CD1c-positive myeloid dendritic cell (primary cell): Measurements from ENCODE around the gene FMO2.

Experiments used
- DNase-seq: peaks from one replicate; pipeline ENCODE4 v3.0.0-alpha.2; 2016; ENCODE audit errors: extremely low spot score

Gene FMO2, protein sequence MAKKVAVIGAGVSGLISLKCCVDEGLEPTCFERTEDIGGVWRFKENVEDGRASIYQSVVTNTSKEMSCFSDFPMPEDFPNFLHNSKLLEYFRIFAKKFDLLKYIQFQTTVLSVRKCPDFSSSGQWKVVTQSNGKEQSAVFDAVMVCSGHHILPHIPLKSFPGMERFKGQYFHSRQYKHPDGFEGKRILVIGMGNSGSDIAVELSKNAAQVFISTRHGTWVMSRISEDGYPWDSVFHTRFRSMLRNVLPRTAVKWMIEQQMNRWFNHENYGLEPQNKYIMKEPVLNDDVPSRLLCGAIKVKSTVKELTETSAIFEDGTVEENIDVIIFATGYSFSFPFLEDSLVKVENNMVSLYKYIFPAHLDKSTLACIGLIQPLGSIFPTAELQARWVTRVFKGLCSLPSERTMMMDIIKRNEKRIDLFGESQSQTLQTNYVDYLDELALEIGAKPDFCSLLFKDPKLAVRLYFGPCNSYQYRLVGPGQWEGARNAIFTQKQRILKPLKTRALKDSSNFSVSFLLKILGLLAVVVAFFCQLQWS

DNA sequence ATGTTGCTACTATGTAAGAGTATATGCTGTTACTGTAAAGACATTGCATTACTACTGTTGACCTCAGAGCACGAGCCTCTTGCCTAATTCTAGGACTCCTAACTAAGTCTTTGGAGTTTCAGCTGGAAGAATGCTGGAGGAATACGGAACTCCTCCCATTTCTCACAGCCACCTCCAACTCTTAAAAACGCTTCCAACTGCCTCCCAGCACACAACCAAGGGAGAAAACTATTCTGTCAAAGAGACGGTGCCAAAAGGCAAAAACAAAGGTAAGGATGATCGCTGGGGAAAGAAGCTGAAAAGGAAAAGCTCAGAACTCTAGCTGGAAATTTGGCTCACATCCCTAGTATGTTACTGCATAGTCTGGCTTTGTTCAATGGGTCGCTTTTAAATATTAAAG is at the start of gene FMO2:
Gene FMO2, plus strand, starts transcription at position 210 of the 400 bp plus-strand sequence. CDS start 414 bp downstream, outside the sequence.
- DNase-seq = no peak

DNA sequence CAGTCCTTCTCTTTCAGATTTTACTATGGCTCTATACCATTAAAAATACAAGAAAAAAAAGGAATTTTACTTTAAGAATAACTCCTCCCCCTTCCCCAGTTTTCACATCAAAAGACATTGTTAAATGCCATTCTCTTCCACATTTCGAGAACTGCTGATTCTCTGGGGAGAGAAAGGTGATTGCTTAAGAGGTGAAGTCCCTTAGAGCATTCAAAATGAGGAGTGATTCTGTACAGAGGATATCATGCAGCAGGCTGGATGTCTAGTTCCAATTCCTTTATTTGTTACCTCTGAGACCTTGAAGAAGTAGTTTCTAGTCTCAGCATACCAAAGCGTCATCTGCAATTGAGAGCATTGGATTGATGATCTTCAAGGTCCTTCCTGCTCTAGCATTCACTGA is 47.5 kb upstream of the FMO2 start:
- no peak for DNase-seq

DNA sequence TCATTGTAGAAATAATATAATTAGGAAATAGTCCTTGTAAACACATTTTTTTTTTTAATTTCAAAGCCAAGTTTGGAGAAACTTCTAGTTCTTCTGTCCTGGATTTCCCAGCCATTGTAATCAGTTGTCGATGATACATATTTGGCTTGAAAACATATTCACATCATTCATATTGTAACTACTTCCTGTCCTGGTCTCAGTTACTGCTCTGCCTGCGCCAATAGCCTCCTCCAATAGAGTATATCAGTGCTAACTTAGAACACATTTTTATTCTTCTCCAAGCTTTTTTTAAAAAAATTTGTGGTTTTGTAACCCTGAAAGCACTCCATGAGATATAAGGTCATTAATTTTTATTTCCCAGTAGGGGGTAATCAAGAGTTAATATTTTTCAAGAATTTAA is 46.1 kb upstream of the FMO2 start:
- DNase-seq = no peak

DNA sequence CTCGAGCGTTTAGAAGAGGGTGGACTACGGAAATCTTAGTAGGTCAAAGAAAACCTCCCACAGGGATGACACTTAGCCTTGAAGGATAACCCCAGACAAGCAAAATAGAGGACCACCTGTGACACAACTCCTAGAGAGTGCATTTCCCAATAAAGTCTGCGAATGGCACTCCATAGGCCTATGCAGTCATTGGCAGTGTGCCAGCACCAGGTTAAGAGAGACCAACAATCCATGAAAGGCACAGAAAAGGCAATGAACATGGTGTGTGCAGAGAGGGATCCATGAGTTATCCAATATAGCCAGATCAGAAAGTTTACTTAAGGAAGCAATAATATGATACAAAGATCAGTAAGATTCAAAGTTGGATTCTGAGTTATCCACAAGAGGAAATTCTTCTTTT is 45.2 kb upstream of the FMO2 start:
- DNase-seq = no peak

DNA sequence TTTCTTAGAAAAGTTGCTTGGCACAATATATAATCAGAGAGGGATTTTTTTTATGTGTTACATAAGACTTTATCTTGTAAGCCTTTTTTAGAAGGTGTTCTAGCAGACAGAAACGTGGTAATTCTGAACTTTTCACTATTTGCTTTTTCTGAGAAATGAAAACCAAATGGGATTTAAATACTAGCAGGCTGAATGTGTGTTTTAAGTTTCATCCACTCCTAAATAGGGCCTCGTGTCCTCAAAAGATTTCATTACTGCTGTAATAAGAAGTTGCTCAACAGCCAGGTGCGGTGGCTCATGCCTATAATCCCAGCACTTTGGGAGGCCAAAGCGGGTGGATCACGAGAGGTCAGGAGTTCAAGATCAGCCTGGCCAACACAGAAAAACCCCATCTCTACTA is 44.7 kb upstream of the FMO2 start:
- DNase-seq = no peak

DNA sequence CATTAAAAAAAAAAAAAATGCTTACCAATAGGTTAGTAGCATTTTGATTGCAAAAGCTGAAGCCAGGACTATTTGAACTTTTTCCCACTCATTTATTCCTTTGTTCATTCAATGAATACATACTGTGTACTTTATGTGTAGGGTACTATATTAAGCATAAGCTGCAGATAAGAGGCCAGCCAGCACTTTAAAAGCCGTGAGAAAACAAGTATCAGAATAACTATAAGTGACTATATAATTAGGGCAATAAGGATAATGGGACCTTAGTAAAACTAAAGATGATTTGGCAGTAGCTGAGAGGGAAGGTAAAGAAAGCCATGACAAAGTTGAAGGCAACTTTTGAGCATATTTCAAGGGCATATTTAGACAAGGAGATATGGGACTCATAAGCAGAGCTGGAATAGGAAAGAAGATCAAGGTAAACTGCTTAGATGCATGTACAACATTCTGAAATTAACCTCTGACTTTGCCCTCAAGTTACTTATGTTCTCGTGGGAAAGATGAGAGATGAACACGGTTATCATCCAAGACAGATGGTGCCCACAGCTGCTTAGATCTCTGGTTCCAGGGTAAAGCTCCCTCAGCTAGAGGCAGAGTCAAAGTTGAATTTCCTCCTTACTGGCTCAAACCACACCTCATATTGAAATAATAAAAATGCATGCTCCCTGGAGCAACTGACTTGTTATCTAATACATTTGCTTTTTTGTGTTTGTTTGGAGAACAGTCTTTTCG is 44.0 kb upstream of the FMO2 start:
- no peak for DNase-seq

DNA sequence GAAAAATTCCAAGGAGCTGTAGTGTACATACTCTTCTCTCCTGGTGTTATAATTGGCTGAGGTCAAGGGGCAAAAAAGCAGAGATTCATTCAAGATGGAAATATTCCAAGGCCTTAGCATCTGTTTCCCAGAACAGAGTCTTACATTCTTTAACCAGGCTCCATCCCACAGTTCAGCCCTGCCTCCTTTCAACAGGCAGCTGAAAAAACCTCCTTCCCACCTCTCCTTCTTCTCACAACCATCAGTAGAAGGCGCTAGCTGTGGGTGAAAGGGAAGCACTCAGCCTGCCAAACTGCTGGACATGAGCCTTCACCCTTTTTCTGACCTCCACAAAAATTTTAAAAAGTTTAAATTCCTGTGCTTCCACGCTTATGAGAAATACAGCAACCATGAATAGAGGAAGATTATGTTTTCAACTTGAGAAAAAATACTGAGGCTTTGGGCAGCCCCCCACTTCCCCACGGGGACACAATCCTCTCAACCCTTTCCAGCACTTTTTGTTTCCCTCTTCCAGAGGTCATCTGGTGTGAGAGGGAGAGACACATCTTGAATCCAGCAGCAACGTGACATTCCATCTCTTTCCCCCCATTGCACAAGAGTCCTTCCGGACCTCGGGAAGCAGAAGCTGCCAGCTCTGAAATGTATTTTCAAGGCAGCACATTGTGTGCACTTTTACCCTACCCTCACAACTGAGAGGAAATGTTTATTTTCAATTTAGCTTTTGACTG is 43.2 kb upstream of the FMO2 start:
- no peak for DNase-seq

DNA sequence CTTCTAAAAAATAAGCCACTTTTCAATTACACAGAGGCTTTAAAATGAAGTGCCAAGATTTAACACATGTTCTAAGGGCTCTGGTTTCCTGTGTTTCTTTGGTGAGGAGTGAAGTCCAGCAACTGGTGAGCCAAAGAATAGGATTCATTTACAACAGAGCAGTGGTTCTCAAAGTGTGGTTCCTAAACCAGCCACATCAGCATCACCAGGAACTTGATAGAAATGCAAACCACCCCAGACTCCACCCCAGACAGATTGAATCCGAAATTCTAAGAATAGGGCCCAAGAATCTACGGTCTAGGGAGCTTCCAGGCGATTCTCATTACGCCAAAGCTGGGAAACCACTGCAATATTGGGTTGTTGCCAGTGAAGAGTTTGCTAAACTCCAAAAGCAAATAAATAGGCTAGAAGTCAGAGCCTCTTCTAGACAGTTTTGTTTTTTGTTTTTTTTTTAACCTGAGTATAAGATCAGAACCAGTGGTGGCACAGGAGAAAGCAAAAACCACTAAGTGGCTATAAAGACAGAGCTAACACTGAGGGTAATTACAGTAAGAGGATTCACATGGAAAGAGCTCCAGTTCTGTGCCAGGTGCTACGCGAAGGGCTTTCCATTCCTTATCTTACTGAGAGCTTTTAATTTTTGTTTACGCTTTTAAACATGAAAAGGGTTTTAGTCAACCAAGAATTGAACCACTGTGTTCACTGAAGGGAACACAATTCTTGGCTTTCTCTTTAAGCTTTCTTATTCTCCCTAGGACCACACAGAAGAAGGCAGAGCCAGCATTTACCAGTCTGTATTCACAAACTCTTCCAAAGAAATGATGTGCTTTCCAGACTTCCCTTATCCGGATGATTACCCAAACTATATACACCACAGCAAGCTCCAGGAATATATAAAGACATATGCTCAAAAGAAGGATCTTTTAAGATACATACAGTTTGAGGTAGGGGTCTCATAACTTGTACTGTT is 42.4 kb upstream of the FMO2 start:
- no peak for DNase-seq

DNA sequence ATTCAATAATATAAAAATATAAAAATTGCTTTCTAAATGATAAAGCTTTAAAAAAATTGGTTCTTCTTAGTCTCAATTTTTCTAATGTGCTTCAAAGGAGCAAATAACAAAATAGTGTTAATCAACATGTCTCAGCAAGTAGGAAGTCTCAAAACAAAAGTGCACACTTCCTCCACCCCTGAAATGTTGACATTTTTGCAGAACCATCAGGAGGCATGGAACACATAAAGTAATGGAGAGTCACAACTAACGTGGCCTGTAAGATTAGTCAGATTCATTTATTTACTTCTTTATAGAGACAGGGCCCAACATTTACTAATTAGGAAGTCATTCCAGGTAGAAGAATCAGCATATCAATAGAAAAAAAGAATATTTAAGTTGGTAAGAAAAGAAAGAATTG is 34.9 kb upstream of the FMO2 start:
- DNase-seq = no peak

DNA sequence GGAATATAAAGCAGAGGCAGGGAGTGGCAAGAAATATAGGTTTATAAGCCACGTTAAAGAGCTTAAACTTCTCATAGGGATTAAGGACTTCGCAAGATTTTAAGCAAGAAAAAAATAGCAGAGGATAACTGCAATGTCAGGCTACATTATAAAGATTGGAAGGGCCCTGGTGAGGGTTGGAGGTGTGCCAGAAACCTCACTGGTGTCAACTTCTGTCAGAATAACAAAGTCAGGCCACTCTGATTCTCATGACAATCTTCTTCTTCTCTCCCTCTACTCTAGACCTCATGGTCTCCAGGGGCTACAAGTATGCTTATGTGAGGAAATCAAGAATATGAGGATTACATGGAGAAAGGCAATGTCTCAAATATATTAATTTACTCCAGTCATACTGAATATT is 32.6 kb upstream of the FMO2 start:
- no peak for DNase-seq

DNA sequence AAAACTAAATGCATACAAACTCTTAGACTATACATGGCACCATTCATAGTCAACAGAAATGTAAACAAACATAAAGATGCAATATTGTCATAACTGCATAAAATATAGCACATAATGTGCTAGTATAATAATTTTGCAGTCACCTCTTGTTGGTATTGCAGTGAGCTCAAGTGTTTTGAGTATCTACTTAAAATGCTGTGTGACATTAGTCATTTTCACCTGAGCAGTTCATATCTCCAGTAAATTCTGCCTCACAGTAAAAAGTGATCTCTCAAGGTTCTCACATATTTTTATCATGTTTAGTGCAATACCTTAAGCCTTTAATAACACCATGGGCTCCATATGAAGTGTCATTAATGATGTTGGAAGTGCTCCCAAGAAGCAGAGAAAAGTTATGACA is 29.6 kb upstream of the FMO2 start:
- DNase-seq = no peak

DNA sequence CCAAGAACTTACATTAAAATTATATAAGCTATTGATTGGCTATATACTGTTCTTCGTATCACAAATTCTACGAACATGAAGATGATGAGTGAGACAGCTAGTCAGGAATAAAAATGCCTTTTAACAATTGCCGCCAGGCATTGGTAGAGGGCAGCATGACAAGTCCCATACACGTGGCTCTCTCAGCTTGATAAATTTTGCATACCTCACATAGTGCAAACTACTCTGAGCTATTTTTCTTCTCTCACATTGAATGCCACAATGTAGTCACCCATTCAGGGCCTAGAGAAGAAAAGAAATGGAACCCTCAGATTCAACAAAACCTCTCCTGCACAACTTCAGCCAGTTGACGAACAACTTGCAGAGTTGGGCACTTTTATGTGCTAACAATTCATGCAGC is 27.0 kb upstream of the FMO2 start:
- DNase-seq = no peak

DNA sequence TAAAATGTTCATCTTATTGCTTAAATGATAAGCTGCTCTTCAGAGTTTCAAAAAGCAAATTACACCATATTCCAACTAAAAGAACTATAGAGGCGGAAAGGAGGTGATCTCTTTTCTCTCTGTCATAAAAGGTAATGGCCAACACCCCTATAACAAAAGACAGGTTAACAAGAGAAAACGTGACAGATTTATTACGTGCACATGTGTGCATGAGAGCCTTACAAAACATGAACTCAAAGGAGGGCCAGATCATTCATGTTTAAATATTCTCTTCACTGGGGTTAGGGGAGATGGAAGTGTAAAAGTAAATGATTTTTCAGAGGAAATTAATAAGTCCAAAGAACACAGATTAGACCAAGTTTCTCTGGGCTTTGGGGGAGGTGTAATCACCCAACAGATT is 26.5 kb upstream of the FMO2 start:
- DNase-seq = no peak

DNA sequence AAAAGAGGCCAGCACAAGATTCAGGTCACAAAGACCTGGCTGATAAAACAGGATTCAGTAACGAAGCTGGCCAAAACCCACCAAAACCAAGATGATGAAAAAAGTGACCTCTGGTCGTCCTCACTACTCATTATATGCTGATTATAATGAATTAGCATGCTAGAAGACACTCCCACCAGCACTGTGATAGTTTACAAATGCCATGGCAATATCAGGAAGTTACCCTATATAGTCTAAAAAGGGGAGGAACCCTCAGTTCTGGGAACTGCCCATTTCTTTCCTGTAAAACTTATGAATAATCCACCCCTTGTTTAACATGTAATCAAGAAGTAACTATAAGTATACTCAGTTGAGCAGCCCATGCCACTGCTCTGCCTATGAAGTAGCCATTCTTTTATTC is 26.0 kb upstream of the FMO2 start:
- no peak for DNase-seq

DNA sequence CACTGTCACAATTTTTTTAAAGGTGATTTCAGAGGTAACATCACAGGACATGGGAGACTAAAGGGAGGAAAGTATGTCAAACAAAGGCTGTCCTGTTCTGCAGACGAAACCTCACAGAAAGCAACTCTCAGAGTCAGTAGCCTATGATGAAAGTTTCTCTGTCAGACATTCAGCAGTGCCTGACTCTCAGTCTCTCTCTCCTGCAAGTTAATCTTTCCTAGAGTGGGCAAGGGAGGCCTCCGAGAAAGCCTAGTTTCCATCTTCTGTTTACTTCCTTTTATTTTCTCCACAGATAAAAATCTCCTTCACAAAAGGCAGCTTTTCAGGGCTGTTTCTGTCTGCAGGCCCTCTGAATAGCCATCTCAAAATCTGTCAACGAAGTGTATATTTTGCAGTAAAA is 24.9 kb upstream of the FMO2 start:
- no peak for DNase-seq

DNA sequence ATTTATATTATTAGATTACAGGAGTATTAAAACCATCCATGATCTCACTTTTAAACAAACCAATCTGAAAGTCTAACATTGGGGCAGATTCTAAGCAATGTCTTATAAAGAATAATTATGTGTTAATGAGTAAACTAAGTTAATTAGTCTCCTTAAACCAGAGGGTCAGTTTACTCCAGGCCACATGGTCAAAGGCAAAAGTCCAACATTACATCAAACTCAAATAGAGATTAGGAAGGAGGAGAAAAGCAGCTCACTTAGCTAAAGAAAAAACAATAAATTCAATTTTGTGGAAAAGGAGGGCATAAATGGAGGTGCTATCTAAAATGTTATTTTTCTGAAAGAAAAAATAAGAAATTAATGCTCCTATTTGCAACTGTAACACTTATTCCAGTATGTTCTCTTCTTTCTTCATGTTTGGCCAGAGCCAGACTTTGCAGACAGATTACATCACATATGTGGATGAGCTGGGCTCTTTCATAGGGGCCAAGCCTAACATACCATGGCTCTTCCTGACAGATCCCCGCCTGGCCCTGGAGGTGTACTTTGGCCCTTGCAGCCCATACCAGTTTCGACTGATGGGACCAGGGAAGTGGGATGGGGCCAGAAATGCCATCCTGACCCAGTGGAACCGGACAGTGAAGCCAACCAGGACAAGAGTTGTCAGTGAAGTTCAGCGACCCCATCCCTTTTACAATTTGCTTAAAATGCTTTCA is 24.3 kb upstream of the FMO2 start:
- no peak for DNase-seq

DNA sequence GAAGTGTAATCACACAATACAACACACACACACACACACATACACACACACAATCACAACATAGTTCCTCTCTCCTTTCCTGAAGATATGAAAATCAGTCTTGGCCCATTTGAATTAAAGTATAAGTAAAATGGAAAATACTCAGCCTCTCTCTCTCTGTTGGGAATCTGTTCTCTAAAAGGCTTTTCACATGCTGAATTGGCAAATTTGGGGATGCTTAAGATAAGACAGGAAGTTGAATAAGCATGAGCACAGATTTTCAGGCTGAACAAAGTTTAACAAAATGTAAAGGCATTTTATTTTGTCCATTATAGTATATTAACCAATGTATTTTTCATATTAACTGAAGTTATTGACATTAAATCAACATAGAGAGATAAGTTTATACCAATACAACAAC is 23.7 kb upstream of the FMO2 start:
- no peak for DNase-seq

DNA sequence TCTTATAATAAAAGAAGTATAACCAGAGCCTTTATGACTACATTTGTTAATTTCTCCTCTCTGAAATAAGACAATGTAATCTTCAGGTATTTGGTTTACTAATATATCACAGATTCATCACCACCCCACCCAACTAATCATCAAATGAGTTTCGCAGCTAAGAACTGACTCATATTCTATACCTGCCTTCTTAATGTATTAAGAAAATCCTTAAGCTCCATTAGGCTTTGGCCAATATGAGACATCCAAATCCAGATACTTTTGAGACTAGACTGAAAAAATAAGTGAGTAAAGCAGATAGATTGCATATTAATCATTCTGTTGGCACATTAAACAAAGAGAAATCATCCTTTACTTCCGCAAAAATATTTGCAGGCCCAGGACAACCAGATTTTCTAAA is 18.7 kb upstream of the FMO2 start:
- DNase-seq = no peak

DNA sequence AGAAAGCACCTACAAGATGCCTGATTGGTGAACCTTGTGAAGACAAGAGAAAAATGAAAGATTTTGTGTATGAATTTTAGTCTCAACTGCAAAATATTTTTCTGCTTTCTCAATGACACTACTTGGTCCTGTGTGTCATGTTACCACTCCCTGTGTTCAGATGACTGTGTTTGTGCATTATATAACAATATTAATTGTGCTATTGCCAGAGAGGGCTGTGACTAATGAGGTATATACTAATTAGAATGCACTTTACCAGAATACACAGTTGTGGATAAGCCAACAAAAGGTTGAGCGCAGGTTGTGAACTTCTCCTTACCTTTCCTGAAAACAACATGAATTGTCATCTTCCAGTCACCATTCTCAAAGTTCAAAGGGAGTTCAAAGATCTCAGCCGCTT is 17.3 kb upstream of the FMO2 start:
- DNase-seq = no peak

DNA sequence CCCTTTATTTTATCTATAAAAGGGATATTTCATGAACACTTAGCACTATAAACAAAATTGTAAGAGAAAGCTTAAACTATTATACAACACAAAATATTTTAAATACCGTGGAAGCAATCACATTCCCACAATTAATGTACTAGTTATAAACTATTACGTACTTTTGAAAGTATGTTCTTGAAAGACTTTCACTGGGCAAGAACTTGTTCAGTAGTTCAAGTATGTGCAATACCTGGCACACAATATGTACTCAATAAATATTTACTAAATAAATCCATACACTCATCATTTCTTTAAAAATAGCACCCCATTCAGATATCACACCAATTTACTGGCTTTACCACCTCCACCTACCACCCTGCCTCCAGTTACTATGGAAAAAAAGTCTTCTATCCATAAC is 12.6 kb upstream of the FMO2 start:
- DNase-seq = no peak

DNA sequence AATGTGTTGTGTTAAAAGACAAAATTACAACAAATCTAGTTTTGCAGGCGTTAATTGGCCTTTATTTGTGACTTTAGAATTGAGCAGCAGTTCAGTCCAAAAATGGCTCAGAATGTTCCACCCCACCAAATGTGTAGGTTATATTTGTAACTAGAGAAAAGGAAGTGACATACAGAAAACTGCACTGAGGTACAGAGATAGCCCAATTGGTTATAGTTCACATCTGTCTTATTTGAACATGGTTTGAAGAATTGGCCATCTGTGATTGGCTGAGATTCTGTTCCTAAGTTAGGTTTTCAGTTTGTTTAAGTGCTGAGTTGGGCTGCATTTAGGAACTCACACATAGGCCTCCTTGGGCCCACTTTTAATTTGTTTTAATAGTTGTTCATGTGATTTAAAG is 12.0 kb upstream of the FMO2 start:
- DNase-seq = no peak
